Testis (tissue), 3 donors: Measurements from ENCODE around the gene ZNF567. TPM values are rescaled to one million over a fixed set of nuclear protein-coding genes. Genes with fewer than 3 reads are reported as not detected.
A peak's percentile ranks its signal among the peaks of the same experiment; 100 is the strongest.

Experiments
- DNase-seq: peaks from one replicate; pipeline ENCODE4 v3.0.0-alpha.2; 2019
- H3K27ac ChIP-seq, 2 donors: fragments of 200-600 bp; sonication (generic); one replicate each; pipeline ENCODE4 v1.5.1; 2019
- H3K27me3 ChIP-seq: fragments of 200-600 bp; sonication (generic); one replicate; pipeline ENCODE4 v1.5.1; 2019
- H3K36me3 ChIP-seq: fragments of 200-600 bp; sonication (generic); one replicate; pipeline ENCODE4 v1.5.1; 2017; ENCODE audit warnings: low read depth; ENCODE audit errors: missing control alignments
- H3K4me1 ChIP-seq: fragments of 200-600 bp; sonication (generic); one replicate; pipeline ENCODE4 v1.5.1; 2019
- H3K4me3 ChIP-seq, 2 donors: fragments of 200-600 bp; sonication (generic); one replicate each; pipeline ENCODE4 v1.5.1; 2017 to 2019
- H3K9me3 ChIP-seq: fragments of 200-600 bp; sonication (generic); one replicate; pipeline ENCODE4 v1.5.1; 2017
- POLR2A ChIP-seq: fragments of 450-650 bp; IDR thresholded peaks from one replicate; pipeline ENCODE4 v1.6.1; 2017; ENCODE audit warnings: antibody characterized with exemption, mild to moderate bottlenecking, moderate library complexity
- WGBS, 2 donors: methylation state at CpG; one replicate each; pipeline ENCODE4 v1.1.5; 2018; 5-methylcytosine and 5-hydroxymethylcytosine counted together
- intact Hi-C: fragments of 100-400 bp; cut with DNase I; formaldehyde crosslinking; loops from one replicate; pipeline ENCODE4 v1.15.1; 2023; ENCODE audit warnings: low total_unique reads
- polyA plus RNA-seq: library from polyadenylated mRNA; stranded (reverse); fragments of 350-450 nt; fragmentation: Illumina TruSeq; extraction: RNeasy Lipid Tissue Mini Kit (QIAGEN cat#74804); gene quantifications from one replicate; pipeline ENCODE4 v1.2.3, GENCODE V29; 2014; ENCODE audit warnings: low read depth, low replicate concordance; ENCODE audit not compliant: insufficient read depth
- total RNA-seq, 2 donors: library from RNA; depleted of rRNA; stranded (reverse); fragments of >200 nt; gene quantifications; one replicate each; pipeline ENCODE4 v1.2.3, GENCODE V29; 2016
- TF ChIP-seq, protein P1 (sequence below), 3 experiments: fragments of 450-650 bp in 2 of 3; fragments of 200-600 bp in 1 of 3; sonication (generic) in 1 of 3; IDR thresholded peaks; one replicate each; pipeline ENCODE4 v1.5.1; 2016 to 2019; ENCODE audit warnings: antibody characterized with exemption in 3 of 3, mild to moderate bottlenecking in 2 of 3, moderate library complexity in 1 of 3

Gene ZNF567
- total and polyA plus RNA-seq, 3 donors from 2014 or later: 9.8 to 17.9 (median 17.0) TPM

DNA sequence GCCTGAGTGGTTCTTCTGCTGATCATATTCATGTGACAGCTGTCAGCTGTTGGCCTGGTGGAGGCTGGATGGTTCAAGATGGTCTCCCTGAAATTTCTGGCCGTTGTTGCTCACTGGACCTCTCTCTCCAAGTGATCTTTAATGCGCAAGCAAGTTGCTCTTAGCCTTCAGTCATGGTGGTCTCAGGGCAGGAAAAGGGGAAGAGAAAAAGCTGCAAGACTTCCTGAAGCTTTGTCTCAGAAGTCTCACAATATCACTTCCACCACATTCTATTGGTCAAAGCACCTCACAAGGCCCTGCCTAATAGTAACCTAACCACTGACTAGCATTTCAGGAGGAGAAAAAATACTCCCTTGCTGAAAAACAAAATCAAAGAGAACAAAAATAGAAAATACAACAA, 1.6 kb upstream of the ZNF567 start:
- TF ChIP-seq POLR2A: no peak
- 78 to 83% methylated on average over 2 of the region's 2 CpGs for WGBS, 2 donors
- Histone ChIP-seq H3K36me3 (no peaks in the 10 kb centered on the region), H3K4me1 (peaks cover 12% of the 10 kb centered on the region), H3K27ac (no peak overlapping the region), H3K4me3 (no peak overlapping the region), H3K27me3 (no peaks in the 10 kb centered on the region), H3K9me3 (no peaks in the 10 kb centered on the region)
- intact Hi-C loops: no loop called here
- DNase-seq: no peak

DNA sequence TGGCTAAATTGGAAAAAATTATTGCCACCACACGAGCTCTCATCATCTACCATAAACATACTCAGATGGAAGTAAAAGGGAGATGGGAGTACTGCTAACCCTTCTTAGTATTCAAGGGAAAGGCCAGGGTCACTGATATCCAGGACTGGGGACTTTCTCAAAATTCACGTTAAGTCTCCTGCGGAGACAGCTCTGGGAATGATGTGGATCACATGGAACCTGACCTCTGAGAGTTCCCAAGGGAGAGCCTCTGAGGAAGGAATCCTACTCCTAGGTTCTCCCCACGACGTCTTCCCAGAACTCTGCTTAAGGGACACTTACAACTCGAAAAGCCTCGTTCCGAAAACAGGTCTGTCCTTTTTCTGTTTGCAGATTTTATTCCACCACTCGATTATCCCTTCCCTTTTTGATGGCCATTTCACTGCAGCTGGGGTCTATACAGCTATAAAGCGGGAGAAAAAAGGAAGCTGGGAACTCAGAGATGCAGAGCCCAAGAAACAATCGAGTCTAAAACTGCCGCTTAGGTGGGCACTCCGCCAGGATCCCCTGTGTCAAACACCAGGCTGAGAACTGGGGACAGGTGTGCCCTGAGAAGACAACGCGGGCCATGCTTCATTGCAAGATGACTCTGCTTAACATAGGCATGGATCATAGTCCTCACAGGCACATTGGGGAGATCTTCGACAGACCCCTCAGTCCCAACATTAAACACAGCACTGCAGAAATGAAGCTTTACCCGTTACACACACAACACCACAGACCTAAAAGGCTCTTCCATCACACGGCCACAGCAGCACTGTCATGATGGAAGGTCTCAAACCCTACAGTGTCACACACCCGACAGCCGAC, 823 bp upstream of the ZNF567 start:
- peak overlapping the region; percentile 68 to 80 for H3K4me3 ChIP-seq
- H3K4me1 ChIP-seq: peaks cover 12% of the 10 kb centered on the region
- H3K9me3 ChIP-seq: no peaks in the 10 kb centered on the region
- H3K27me3 ChIP-seq: no peaks in the 10 kb centered on the region
- WGBS, 2 donors: 6 to 7% methylated on average over 19 to 20 of the region's 20 CpGs
- no peak for DNase-seq
- no peak overlapping the region for H3K27ac ChIP-seq
- no peak for TF ChIP-seq POLR2A
- TF ChIP-seq, protein P1, sequence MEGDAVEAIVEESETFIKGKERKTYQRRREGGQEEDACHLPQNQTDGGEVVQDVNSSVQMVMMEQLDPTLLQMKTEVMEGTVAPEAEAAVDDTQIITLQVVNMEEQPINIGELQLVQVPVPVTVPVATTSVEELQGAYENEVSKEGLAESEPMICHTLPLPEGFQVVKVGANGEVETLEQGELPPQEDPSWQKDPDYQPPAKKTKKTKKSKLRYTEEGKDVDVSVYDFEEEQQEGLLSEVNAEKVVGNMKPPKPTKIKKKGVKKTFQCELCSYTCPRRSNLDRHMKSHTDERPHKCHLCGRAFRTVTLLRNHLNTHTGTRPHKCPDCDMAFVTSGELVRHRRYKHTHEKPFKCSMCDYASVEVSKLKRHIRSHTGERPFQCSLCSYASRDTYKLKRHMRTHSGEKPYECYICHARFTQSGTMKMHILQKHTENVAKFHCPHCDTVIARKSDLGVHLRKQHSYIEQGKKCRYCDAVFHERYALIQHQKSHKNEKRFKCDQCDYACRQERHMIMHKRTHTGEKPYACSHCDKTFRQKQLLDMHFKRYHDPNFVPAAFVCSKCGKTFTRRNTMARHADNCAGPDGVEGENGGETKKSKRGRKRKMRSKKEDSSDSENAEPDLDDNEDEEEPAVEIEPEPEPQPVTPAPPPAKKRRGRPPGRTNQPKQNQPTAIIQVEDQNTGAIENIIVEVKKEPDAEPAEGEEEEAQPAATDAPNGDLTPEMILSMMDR (IDR thresholded peaks at IDR 0.05): no peak
- intact Hi-C loops: no loop called here
- H3K36me3 ChIP-seq: no peaks in the 10 kb centered on the region

DNA sequence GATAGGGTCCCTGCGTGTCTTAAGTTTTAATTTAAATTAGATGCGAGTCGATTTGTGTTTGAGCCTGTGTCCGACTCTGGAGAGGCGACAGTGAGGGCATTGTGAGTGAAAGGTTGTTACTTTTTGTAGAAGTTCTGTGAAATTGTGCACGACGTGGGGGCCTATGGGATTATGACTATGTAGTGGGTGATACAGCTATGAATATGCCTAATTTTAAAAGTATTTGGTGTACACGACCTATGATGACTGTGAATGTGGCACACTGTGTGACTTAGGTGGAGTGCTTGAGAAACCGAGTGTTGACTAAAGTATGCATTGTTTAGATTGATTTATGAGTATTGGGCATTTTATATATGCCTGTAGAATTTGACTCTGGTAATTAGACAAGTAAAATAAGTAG, 646 bp downstream of the ZNF567 start:
- peak overlapping the region; percentile 8 to 56 for H3K27ac ChIP-seq
- H3K27me3 ChIP-seq: no peaks in the 10 kb centered on the region
- no peak for DNase-seq
- peak overlapping the region; percentile 68 to 80 for H3K4me3 ChIP-seq
- H3K36me3 ChIP-seq: no peaks in the 10 kb centered on the region
- WGBS, 2 donors: 4 to 7% methylated on average over 9 of the region's 9 CpGs
- H3K4me1 ChIP-seq: peaks cover 12% of the 10 kb centered on the region
- no peak for TF ChIP-seq POLR2A
- TF ChIP-seq, protein P1 (IDR thresholded peaks at IDR 0.05): no peak
- no peaks in the 10 kb centered on the region for H3K9me3 ChIP-seq
- intact Hi-C loops: no loop called here

DNA sequence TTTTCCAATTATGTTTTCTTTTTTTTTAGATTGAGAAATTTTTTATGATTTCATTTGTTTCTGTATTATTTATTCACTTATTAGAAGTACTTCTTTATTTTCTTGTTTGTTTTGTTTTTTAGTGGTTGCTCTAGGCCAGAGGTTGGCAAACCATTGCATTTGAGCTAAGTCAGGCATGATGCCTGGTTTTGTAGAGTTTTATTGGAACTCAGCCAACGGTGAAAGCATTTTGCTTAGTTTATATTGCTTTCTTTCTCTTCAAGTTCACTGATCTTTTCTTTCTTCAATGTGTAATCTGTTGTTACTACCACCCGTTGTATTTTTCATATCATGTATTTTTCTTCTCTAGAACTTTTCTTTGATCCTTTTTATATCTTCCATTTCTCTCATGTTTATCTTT, 19.7 kb downstream of the ZNF567 start:
- no peaks in the 10 kb centered on the region for H3K9me3 ChIP-seq
- no peak for TF ChIP-seq POLR2A
- TF ChIP-seq, protein P1 (IDR thresholded peaks at IDR 0.05): no peak

GRCh38 chr19:36709423-36709822, 22.0 kb downstream of the ZNF567 start:
- no peak overlapping the region for H3K4me3 ChIP-seq
- TF ChIP-seq, protein P1 (IDR thresholded peaks at IDR 0.05): no peak
- TF ChIP-seq POLR2A: no peak
- DNase-seq: no peak
- intact Hi-C loops: no loop called here
- no peaks in the 10 kb centered on the region for H3K4me1 ChIP-seq
- no peaks in the 10 kb centered on the region for H3K9me3 ChIP-seq
- WGBS, 2 donors: 85 to 93% methylated on average over 2 of the region's 2 CpGs
- H3K36me3 ChIP-seq: no peaks in the 10 kb centered on the region
- no peaks in the 10 kb centered on the region for H3K27me3 ChIP-seq
- no peak overlapping the region for H3K27ac ChIP-seq

More for the DNA sequence above, 19.7 kb downstream of the ZNF567 start:
- 82 to 94% methylated on average over 1 to 2 of the region's 2 CpGs for WGBS, 2 donors
- no peak overlapping the region for H3K4me3 ChIP-seq
- no peak overlapping the region for H3K27ac ChIP-seq
- H3K36me3 ChIP-seq: no peaks in the 10 kb centered on the region
- intact Hi-C loops: no loop called here
- DNase-seq: no peak
- no peaks in the 10 kb centered on the region for H3K27me3 ChIP-seq
- H3K4me1 ChIP-seq: no peaks in the 10 kb centered on the region
